K562 (cell line): ENCODE data around the gene DNAAF3. TPM values are rescaled to one million over a fixed set of nuclear protein-coding genes. Genes with fewer than 3 reads are reported as not detected.

ENCODE experiments used
- ATAC-seq: fragments of 200-7000 bp; cut with Tn5 transposase; 3 replicates; pipeline ENCODE4 v1.9.1; 2020; ENCODE audit warnings: moderate library complexity
- BruUV-seq: library from RNA; stranded (reverse); fragments of 400-500 nt; replicated peaks from 2 replicates; lab custom pipeline; 2021; lab: Mats Ljungman, UMichigan
- CTCF ChIA-PET: fragments of 300-600 bp; formaldehyde crosslinking; extraction: SDS; loops from one replicate; lab custom pipeline; 2021; ENCODE audit warnings: low intra/inter-chr PET ratio; lab: Yijun Ruan, JAX
- POLR2A ChIA-PET: fragments of 300-600, 350-650 bp; sonication (Branson Sonifier 250); formaldehyde crosslinking; extraction: SDS; loops from one replicate; lab custom pipeline; 2021; ENCODE audit warnings: antibody characterized with exemption, inconsistent platforms; lab: Yijun Ruan, JAX
- DNase-seq, 4 experiments: peaks; one replicate each; pipeline versions ENCODE4 v3.0.0 to v3.0.0-alpha.2; 2011 to 2018; ENCODE audit warnings: low spot score in 3 of 4, mixed read lengths in 3 of 4; ENCODE audit errors: extremely low read depth in 1 of 4
- FAIRE-seq: peaks from 2 replicates; lab custom pipeline; 2011; peaks lifted over from hg19 to GRCh38; lab: Jason Lieb, UNC
- H2AFZ ChIP-seq: 2 replicates; pipeline ENCODE4 v1.6.0; 2011; ENCODE audit warnings: low read depth, low read length, control low read depth, inconsistent platforms
- H3K27ac ChIP-seq: fragments of 200-600 bp; 3 replicates; pipeline ENCODE4 v1.8.0; 2011; ENCODE audit warnings: low read depth, mild to moderate bottlenecking, control low read depth, inconsistent platforms, low read length, moderate library complexity, mixed read lengths; ENCODE audit errors: extremely low read depth
- H3K27me3 ChIP-seq, 2 experiments: fragments of 300-600 bp in 1 of 2; 2 replicates in 1 of 2; 3 replicates in 1 of 2; pipeline versions ENCODE4 v1.6.0 to v1.8.0; 2011; ENCODE audit warnings: inconsistent platforms in 2 of 2, low read length in 2 of 2, mild to moderate bottlenecking in 1 of 2, mixed read lengths in 1 of 2, moderate library complexity in 1 of 2; ENCODE audit not compliant: control insufficient read depth in 2 of 2, insufficient read depth in 2 of 2
- H3K36me3 ChIP-seq: fragments of 300-600 bp; 3 replicates; pipeline ENCODE4 v1.8.0; 2011; ENCODE audit warnings: mild to moderate bottlenecking, low read length, inconsistent platforms; ENCODE audit not compliant: control insufficient read depth, insufficient read depth
- H3K4me1 ChIP-seq, 2 experiments: fragments of 200-600 bp in 1 of 2; replicated peaks in 1 of 2; 2 replicates in 1 of 2; 3 replicates in 1 of 2; pipeline versions ENCODE4 v1.5.1 to v1.8.0; 2011; ENCODE audit warnings: inconsistent platforms in 2 of 2, low read length in 2 of 2, mild to moderate bottlenecking in 1 of 2, mixed read lengths in 1 of 2, moderate library complexity in 1 of 2; ENCODE audit not compliant: control insufficient read depth in 2 of 2, insufficient read depth in 2 of 2
- H3K4me2 ChIP-seq: 2 replicates; pipeline ENCODE4 v1.6.1; 2011; ENCODE audit warnings: low read length, control low read depth, inconsistent platforms, mixed read lengths; ENCODE audit not compliant: insufficient read depth
- H3K4me3 ChIP-seq: fragments of 200-600 bp; sonication (generic), shearing (Covaris generic); 2 replicates; pipeline ENCODE4 v1.5.1; 2016; ENCODE audit warnings: control low read depth, inconsistent platforms
- H3K79me2 ChIP-seq: fragments of 200-600 bp; 3 replicates; pipeline ENCODE4 v1.8.0; 2011; ENCODE audit warnings: low read length, inconsistent platforms; ENCODE audit not compliant: control insufficient read depth, insufficient read depth
- H3K9ac ChIP-seq, 2 experiments: 2 replicates each; pipeline versions ENCODE4 v1.6.0 to v1.6.1; 2011; ENCODE audit warnings: low read depth in 2 of 2, low read length in 2 of 2, control low read depth in 1 of 2, inconsistent platforms in 1 of 2, mild to moderate bottlenecking in 1 of 2, mixed read lengths in 1 of 2; ENCODE audit not compliant: insufficient read depth in 1 of 2
- H3K9me1 ChIP-seq: one replicate; pipeline ENCODE4 v1.6.0; 2011; ENCODE audit warnings: inconsistent platforms, mild to moderate bottlenecking, low read length, moderate library complexity; ENCODE audit not compliant: control insufficient read depth, insufficient read depth
- H3K9me3 ChIP-seq: replicated peaks from 2 replicates; pipeline ENCODE4 v1.5.1; 2011; ENCODE audit warnings: low read depth, low read length, inconsistent platforms; ENCODE audit not compliant: control insufficient read depth, insufficient read depth
- H4K20me1 ChIP-seq: replicated peaks from 2 replicates; pipeline ENCODE4 v1.6.1; 2011; ENCODE audit warnings: low read length, inconsistent platforms, mixed read lengths; ENCODE audit not compliant: control insufficient read depth, insufficient read depth
- AFF1 ChIP-seq, 2 experiments: fragments of 450-650 bp; IDR thresholded peaks; 2 replicates each; pipeline ENCODE4 v1.6.1; 2018; ENCODE audit warnings: mild to moderate bottlenecking in 2 of 2, low read depth in 1 of 2; ENCODE audit not compliant: partially characterized antibody in 2 of 2
- CBFB ChIP-seq: sonication (generic); formaldehyde crosslinking; IDR thresholded peaks from 2 replicates; pipeline ENCODE4 v1.4.0; 2020; ENCODE audit warnings: mild to moderate bottlenecking, missing genetic modification reagents
- CBX3 ChIP-seq, 2 experiments: IDR thresholded peaks; 1 replicate in 1 of 2; 2 replicates in 1 of 2; pipeline ENCODE4 v1.6.1; 2012; ENCODE audit warnings: inconsistent platforms in 2 of 2, low read length in 2 of 2, borderline replicate concordance in 1 of 2, control low read depth in 1 of 2
- FOXK1 ChIP-seq: sonication (generic); formaldehyde crosslinking; IDR thresholded peaks from 2 replicates; pipeline ENCODE4 v1.8.0; 2022; ENCODE audit warnings: missing genetic modification reagents, mild to moderate bottlenecking, borderline replicate concordance
- HDAC2 ChIP-seq: fragments of 450-650 bp; IDR thresholded peaks from 2 replicates; pipeline ENCODE4 v1.6.1; 2016; ENCODE audit warnings: mild to moderate bottlenecking
- KLF10 ChIP-seq: fragments of 250-450 bp; sonication (Bioruptor Pico); IDR thresholded peaks from 2 replicates; pipeline ENCODE4 v1.6.1; 2021; ENCODE audit warnings: matching md5 sums
- MNT ChIP-seq, 2 experiments: fragments of 450-650 bp; conservative IDR thresholded peaks; 2 replicates each; pipeline ENCODE4 v1.6.1; 2017; ENCODE audit warnings: mild to moderate bottlenecking in 2 of 2, moderate library complexity in 2 of 2
- NBN ChIP-seq: fragments of 450-650 bp; IDR thresholded peaks from 2 replicates; pipeline ENCODE4 v1.6.1; 2016; ENCODE audit warnings: low read depth, mild to moderate bottlenecking
- NEUROD1 ChIP-seq: fragments of 150-350 bp; IDR thresholded peaks from 2 replicates; pipeline ENCODE4 v1.6.1; 2014; ENCODE audit warnings: borderline replicate concordance, low read length, low read depth; ENCODE audit not compliant: partially characterized antibody
- NFATC3 ChIP-seq: fragments of 450-650 bp; IDR thresholded peaks from 2 replicates; pipeline ENCODE4 v1.6.1; 2017; ENCODE audit warnings: mild to moderate bottlenecking
- SIN3A ChIP-seq, 2 experiments: fragments of 150-350 bp in 1 of 2; IDR thresholded peaks; 2 replicates each; pipeline ENCODE4 v1.6.1; 2011 to 2016; ENCODE audit warnings: borderline replicate concordance in 2 of 2, low read depth in 2 of 2, low read length in 2 of 2, mild to moderate bottlenecking in 2 of 2, moderate library complexity in 2 of 2; ENCODE audit not compliant: control insufficient read depth in 1 of 2
- TAL1 ChIP-seq: fragments of 450-650 bp; IDR thresholded peaks from 2 replicates; pipeline ENCODE4 v1.6.1; 2016; ENCODE audit warnings: mild to moderate bottlenecking
- ZFP91 ChIP-seq: sonication (generic); formaldehyde crosslinking; IDR thresholded peaks from 2 replicates; pipeline ENCODE4 v1.8.0; 2022; ENCODE audit warnings: mild to moderate bottlenecking, missing genetic modification reagents
- WGBS: fragments of 100-300 bp; shearing (Covaris generic); methylation state at CpG from one replicate; pipeline ENCODE4 v1.1.6; 2016; ENCODE audit warnings: low coverage, mixed read lengths; ENCODE audit not compliant: insufficient coverage; ENCODE audit errors: missing lambda C conversion rate; 5-methylcytosine and 5-hydroxymethylcytosine counted together
- in situ Hi-C: fragments of 300-500 bp; cut with MboI; formaldehyde crosslinking; loops from 4 replicates; pipeline ENCODE4 v1.15.0; 2018; ENCODE audit warnings: inconsistent platforms, mixed read lengths
- intact Hi-C: fragments of 100-400 bp; cut with micrococcal nuclease; formaldehyde crosslinking; loops from 2 replicates; pipeline ENCODE4 v1.14.2; 2022
- polyA plus RNA-seq, 8 experiments: library from polyadenylated mRNA; depleted of rRNA in 4 of 8; stranded (reverse) in 5 of 8; unstranded in 3 of 8; fragments of >200 nt; fragmentation: Nextera tagmentation in 2 of 8; fragmentation: Illumina TruSeq in 1 of 8; extraction: Ambion mirVana in 2 of 8; extraction: Trizol in 1 of 8; gene quantifications; 2 replicates each; pipeline versions ENCODE4 v1.2.1 to v1.2.3, GENCODE V29; 2011 to 2014; ENCODE audit warnings: inconsistent platforms in 1 of 8, missing spikeins in 1 of 8
- total RNA-seq, 7 experiments: library from RNA; depleted of rRNA in 6 of 7; stranded (reverse); fragments of >200 nt in 6 of 7; fragmentation: Illumina TruSeq in 2 of 7; extraction: Trizol in 2 of 7; gene quantifications; 2 replicates each; pipeline versions ENCODE4 v1.2.1 to v1.2.3, GENCODE V29; 2011 to 2021; ENCODE audit warnings: low replicate concordance in 1 of 7

DNAAF3 gene
- total and polyA plus RNA-seq, 9 of the 15 experiments (the other 6 are each of a cell fraction or from before 2014, with no cell fraction given), result 21.6 to 61.5 (median 43.0) TPM

GRCh38 chr19:55146078-55146704, 20.2 kb downstream of the DNAAF3 start:
- ATAC-seq (peak; percentile 87), FAIRE-seq (peak; percentile 94), DNase-seq (peak; percentile 88 to 92 (median 90))
- POLR2A ChIA-PET, result interaction anchor here (0.6 to 2.1 kb wide), 10 partner anchors 10 to 703 kb away, joined by 3 to 13 read pairs (median 4); partner anchors contain the start of genes PPP6R1 and TNNI3
- Histone ChIP-seq H2AFZ (peak overlapping the region; percentile 89), H4K20me1 (no peaks in the 10 kb centered on the region), H3K4me2 (peak overlapping the region; percentile 83; the same call in 1 of the 2 replicates), H3K9ac (peak overlapping the region; percentile 63 to 83; a peak in 3 of 4 replicates), H3K27me3 (no peaks in the 10 kb centered on the region), H3K4me3 (peak overlapping the region; percentile 88), H3K36me3 (peaks cover 18% of the 10 kb centered on the region; the same call in 2 of the 3 replicates), H3K9me3 (no peaks in the 10 kb centered on the region), H3K27ac (peak overlapping the region; percentile 69), H3K9me1 (no peaks in the 10 kb centered on the region), H3K4me1 (peaks cover 16 to 54% of the 10 kb centered on the region in 2 experiments), H3K79me2 (peaks cover 16% of the 10 kb centered on the region)
- no TSS peak for BruUV-seq
- CTCF ChIA-PET, result interaction anchor here (0.9 to 1.5 kb wide), 3 partner anchors 10 to 357 kb away, joined by 3 to 6 read pairs (median 4); no protein-coding TSS in a partner anchor
- 0% methylated on average over 7 of the region's 41 CpGs for WGBS
- in situ Hi-C loops, result loop anchor here (25.0 kb wide), 1 partner anchor 491 kb away; the partner anchor contains the start of genes CCDC106, ZNF580 and ZNF581
- intact Hi-C loops, result loop anchor here (1.0 to 10.0 kb wide), 2 partner anchors 13 to 489 kb away; no protein-coding TSS in a partner anchor
- TF ChIP-seq KLF10 (CRISPR knock-in tag) (no peak), NBN (peak; percentile 81), TAL1 (peak; percentile 36; the same call in 1 of the 2 replicates), CBFB (CRISPR knock-in tag) (no peak), HDAC2 (peak; percentile 71; the same call in 1 of the 2 replicates), FOXK1 (no peak), AFF1 (IDR thresholded peaks at IDR 0.05; ENCODE audit: low read depth in 1 of 2, partially characterized antibody in 2 of 2) (peak in 1 of 2 experiments; percentile 15), NFATC3 (no peak), CBX3 (IDR thresholded peaks at IDR 0.05; ENCODE audit: borderline replicate concordance in 1 of 2, low read length in 2 of 2) (peak in 1 of 2 experiments; percentile 67; a peak in 1 of 3 replicates), ZFP91 (CRISPR knock-in tag) (peak; percentile 99), NEUROD1 (peak; percentile 90), SIN3A (IDR thresholded peaks at IDR 0.05; ENCODE audit: borderline replicate concordance in 2 of 2, control insufficient read depth in 1 of 2, low read depth in 2 of 2, low read length in 2 of 2) (peak in 1 of 2 experiments; percentile 48; a peak in 1 of 4 replicates), MNT (conservative IDR thresholded peaks at IDR 0.05) (peak; percentile 63 to 75; a peak in 2 of 4 replicates)
